Body of pancreas (tissue), 4 donors: ENCODE data around the gene LDLRAD4.

Experiments
- POLR2A ChIP-seq, 3 donors: fragments of 450-650 bp; IDR thresholded peaks; one replicate each; pipeline ENCODE4 v1.6.1; 2016; ENCODE audit warnings: antibody characterized with exemption in 3 of 3, mild to moderate bottlenecking in 2 of 3
- TF ChIP-seq, protein P1 (sequence below), 7 experiments: fragments of 450-650 bp in 4 of 7; fragments of 200-600 bp in 3 of 7; sonication (generic) in 3 of 7; IDR thresholded peaks; one replicate each; pipeline ENCODE4 v1.5.1; 2016 to 2019; ENCODE audit warnings: antibody characterized with exemption in 7 of 7

DNA sequence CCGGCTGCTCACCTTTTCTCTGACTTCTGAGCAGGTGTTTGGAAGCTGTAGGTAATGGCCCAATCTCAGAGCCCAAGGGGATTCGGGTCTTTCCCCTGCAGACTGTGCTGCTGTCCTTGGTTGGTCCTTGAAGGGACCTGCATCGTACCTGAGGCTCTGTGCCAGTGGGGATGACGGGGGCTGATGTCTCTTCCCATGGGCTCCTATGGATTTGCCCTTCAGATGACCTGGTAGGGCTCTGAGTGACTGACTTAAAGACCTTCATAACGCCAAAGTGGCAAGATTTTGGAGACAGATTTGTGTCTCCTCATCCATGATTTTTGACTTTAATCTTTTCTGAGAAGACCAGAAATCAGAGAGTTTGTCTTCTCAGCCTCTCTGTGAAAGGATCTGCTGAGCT is 341.7 kb downstream of the LDLRAD4 start:
- no peak for TF ChIP-seq POLR2A (IDR thresholded peaks at IDR 0.05)
- TF ChIP-seq, protein P1, sequence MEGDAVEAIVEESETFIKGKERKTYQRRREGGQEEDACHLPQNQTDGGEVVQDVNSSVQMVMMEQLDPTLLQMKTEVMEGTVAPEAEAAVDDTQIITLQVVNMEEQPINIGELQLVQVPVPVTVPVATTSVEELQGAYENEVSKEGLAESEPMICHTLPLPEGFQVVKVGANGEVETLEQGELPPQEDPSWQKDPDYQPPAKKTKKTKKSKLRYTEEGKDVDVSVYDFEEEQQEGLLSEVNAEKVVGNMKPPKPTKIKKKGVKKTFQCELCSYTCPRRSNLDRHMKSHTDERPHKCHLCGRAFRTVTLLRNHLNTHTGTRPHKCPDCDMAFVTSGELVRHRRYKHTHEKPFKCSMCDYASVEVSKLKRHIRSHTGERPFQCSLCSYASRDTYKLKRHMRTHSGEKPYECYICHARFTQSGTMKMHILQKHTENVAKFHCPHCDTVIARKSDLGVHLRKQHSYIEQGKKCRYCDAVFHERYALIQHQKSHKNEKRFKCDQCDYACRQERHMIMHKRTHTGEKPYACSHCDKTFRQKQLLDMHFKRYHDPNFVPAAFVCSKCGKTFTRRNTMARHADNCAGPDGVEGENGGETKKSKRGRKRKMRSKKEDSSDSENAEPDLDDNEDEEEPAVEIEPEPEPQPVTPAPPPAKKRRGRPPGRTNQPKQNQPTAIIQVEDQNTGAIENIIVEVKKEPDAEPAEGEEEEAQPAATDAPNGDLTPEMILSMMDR (IDR thresholded peaks at IDR 0.05), result no peak
